HUES48 (cell line): ENCODE data around the gene EML1.

Experiments
- H3K27ac ChIP-seq: one replicate; pipeline ENCODE4 v1.7.0; 2013; ENCODE audit warnings: low read depth, low read length, inconsistent platforms
- H3K27me3 ChIP-seq: 2 replicates; pipeline ENCODE4 v1.6.1; 2013; ENCODE audit warnings: mild to moderate bottlenecking, low read length; ENCODE audit not compliant: control insufficient read depth, insufficient read depth
- H3K36me3 ChIP-seq: 2 replicates; pipeline ENCODE4 v1.6.1; 2013; ENCODE audit warnings: low read length; ENCODE audit not compliant: control insufficient read depth, insufficient read depth
- H3K4me1 ChIP-seq: 2 replicates; pipeline ENCODE4 v1.6.1; 2013; ENCODE audit warnings: mild to moderate bottlenecking, low read length; ENCODE audit not compliant: control insufficient read depth, insufficient read depth
- H3K4me3 ChIP-seq: 2 replicates; pipeline ENCODE4 v1.5.1; 2013; ENCODE audit warnings: mild to moderate bottlenecking, low read depth, low read length
- H3K9ac ChIP-seq: 2 replicates; pipeline ENCODE4 v1.6.1; 2013; ENCODE audit warnings: mild to moderate bottlenecking, low read depth, low read length, moderate library complexity
- H3K9me3 ChIP-seq: 2 replicates; pipeline ENCODE4 v1.6.1; 2013; ENCODE audit warnings: low read length; ENCODE audit not compliant: control insufficient read depth, insufficient read depth

The EML1 gene

DNA sequence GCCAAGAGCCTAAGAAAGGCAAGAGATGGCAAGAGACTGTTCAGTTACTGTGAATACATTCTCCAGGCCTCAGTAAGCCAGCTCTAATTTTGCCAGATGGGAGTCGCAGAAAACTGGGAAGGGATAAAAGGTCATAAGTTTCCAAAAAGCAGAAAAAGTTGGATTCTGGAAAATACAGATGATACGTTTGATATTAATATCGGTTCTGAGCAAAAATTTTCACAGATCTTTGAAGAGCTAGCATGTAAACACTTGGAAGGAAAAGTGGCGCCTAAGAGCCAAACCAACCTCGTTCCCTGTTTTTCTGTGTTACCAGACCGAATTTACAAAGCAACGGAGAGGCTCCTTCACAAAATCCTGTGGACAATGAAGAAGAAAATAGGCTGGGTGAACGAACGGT is 7.8 kb upstream of the EML1 start:
- Histone ChIP-seq H3K4me1 (peaks cover 4% of the 10 kb centered on the region; the same call in 1 of the 2 replicates), H3K36me3 (no peaks in the 10 kb centered on the region), H3K27ac (no peak overlapping the region), H3K4me3 (no peak overlapping the region), H3K9ac (no peak overlapping the region), H3K9me3 (no peaks in the 10 kb centered on the region), H3K27me3 (no peaks in the 10 kb centered on the region)

DNA sequence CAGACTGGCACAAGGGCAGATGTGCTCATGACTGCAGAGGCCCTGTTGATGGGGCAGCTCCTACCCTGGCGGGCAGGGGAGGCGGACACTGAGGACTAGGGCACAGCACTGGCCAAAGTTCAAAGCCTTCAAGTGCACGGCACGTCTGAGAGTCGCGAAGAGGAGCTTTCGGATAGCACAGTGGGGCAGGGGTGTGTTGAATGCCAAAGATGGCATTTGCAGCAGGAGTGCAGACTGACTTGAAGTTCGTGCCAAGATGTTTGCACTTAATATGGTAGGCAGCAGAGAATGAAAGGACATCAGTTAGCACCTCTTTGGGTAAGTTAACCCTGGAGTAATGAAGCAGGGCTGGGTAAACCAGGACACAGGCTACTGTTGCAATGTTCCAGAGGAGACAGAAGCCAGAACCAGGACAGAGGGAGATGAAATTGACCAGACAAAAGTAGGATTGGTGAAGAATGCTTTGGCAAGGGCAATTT is 6.7 kb upstream of the EML1 start:
- H3K4me1 ChIP-seq: peaks cover 3% of the 10 kb centered on the region; the same call in 1 of the 2 replicates
- no peaks in the 10 kb centered on the region for H3K9me3 ChIP-seq
- no peaks in the 10 kb centered on the region for H3K27me3 ChIP-seq
- H3K4me3 ChIP-seq: no peak overlapping the region
- H3K27ac ChIP-seq: no peak overlapping the region
- no peaks in the 10 kb centered on the region for H3K36me3 ChIP-seq
- H3K9ac ChIP-seq: no peak overlapping the region

DNA sequence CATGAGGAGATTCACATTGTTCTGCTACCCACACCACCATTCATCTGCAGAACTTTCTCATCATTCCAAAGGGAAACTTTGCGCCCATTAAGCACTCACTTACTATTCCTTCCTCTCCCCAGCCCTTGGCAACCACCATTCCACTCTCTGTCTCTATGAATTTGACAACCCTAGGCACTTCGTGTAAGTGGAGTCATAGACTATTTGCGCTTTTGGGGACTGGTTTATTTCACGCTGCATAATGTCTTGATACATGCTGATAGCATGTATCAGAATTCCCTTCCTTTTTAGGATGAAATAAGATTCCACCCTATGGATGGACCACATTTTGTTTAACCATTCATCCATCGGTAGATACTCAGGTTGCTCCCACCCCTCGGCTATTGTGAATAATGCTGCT is 4.5 kb upstream of the EML1 start:
- Histone ChIP-seq H3K27me3 (peaks cover 11% of the 10 kb centered on the region), H3K9me3 (no peaks in the 10 kb centered on the region), H3K36me3 (no peaks in the 10 kb centered on the region), H3K9ac (no peak overlapping the region), H3K27ac (no peak overlapping the region), H3K4me1 (peaks cover 6% of the 10 kb centered on the region; the same call in 1 of the 2 replicates), H3K4me3 (no peak overlapping the region)

DNA sequence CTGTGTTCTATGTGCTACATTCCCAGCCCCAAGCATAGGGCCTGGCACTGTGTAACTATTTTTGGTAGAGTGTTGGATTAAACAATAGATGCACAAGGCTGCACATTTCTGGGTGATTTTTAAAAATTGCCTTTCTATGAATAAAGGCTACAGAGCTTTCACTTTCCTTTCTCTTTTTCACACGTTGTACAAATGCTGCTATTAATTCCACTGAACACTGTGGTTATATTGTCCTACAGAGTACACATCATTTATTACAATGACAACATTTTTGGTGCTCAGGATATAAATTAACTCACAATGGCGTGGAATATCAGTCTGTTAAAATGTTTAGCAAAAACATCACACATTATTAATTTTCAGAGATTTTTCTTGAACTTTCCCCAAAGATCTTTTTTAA is 3.6 kb upstream of the EML1 start:
- H3K27ac ChIP-seq: no peak overlapping the region
- H3K27me3 ChIP-seq: peaks cover 11% of the 10 kb centered on the region
- no peaks in the 10 kb centered on the region for H3K36me3 ChIP-seq
- H3K9ac ChIP-seq: no peak overlapping the region
- peaks cover 14% of the 10 kb centered on the region; the same call in 1 of the 2 replicates for H3K4me1 ChIP-seq
- no peak overlapping the region for H3K4me3 ChIP-seq
- H3K9me3 ChIP-seq: no peaks in the 10 kb centered on the region

DNA sequence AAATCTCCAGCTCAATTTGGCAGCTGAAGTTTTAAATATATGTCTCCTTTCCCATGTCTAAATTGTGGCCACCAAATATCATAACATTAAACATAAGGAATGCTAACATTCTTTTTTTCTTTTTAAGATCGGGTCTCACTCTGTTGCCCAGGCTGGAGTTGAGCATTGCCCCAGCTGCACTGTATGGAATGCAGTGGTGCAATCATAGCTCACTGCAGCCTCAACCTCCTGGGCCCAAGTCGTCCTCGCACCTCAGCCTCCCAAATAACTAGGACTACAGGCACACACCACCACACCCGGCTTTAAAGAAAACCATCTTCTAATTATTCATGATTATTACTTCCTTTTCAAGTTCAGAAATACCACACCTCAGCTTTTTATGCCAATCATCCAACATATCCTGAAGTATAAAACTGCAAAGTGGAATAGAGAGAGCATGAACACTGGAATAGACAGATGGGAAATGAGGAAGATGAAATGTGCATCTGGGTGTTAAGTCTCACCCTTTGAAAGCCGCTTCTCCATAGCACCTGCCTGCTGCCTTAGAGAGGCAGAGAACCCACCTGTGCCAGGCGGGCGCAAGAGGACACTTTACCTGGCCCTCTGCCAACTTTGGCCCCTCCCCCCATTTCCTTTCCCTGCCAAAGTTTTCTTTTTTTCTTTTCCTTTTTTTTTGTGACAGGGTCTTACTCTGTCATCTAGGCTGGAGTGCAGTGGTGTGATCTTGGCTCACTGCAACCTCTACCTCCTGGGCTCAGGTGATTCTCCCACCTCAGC is 2.8 kb upstream of the EML1 start:
- H3K9ac ChIP-seq: no peak overlapping the region
- no peak overlapping the region for H3K27ac ChIP-seq
- no peaks in the 10 kb centered on the region for H3K36me3 ChIP-seq
- no peaks in the 10 kb centered on the region for H3K9me3 ChIP-seq
- peaks cover 11% of the 10 kb centered on the region for H3K27me3 ChIP-seq
- peaks cover 19% of the 10 kb centered on the region for H3K4me1 ChIP-seq
- no peak overlapping the region for H3K4me3 ChIP-seq

DNA sequence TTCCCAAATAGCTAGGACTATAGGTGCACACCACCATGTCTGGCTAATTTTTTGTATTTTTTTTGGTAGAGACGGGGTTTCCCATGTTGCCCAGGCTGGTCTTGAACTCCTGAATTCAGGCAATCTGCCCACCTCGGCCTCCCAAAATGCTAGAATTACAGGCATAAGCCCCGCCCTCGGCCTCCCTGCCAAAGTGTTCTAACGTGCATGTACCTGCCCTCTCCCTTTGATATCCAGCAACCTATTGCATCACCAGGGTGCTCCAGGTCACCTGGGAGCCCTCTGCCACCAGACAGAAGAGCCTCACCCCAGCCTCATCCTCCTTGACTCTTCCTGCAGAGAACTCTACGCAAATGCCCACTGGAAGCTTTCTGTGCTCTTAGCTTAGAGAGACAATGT is 2.2 kb upstream of the EML1 start:
- H3K9ac ChIP-seq: no peak overlapping the region
- H3K9me3 ChIP-seq: no peaks in the 10 kb centered on the region
- no peaks in the 10 kb centered on the region for H3K36me3 ChIP-seq
- peaks cover 19% of the 10 kb centered on the region for H3K4me1 ChIP-seq
- no peak overlapping the region for H3K27ac ChIP-seq
- H3K27me3 ChIP-seq: peaks cover 11% of the 10 kb centered on the region
- H3K4me3 ChIP-seq: no peak overlapping the region

DNA sequence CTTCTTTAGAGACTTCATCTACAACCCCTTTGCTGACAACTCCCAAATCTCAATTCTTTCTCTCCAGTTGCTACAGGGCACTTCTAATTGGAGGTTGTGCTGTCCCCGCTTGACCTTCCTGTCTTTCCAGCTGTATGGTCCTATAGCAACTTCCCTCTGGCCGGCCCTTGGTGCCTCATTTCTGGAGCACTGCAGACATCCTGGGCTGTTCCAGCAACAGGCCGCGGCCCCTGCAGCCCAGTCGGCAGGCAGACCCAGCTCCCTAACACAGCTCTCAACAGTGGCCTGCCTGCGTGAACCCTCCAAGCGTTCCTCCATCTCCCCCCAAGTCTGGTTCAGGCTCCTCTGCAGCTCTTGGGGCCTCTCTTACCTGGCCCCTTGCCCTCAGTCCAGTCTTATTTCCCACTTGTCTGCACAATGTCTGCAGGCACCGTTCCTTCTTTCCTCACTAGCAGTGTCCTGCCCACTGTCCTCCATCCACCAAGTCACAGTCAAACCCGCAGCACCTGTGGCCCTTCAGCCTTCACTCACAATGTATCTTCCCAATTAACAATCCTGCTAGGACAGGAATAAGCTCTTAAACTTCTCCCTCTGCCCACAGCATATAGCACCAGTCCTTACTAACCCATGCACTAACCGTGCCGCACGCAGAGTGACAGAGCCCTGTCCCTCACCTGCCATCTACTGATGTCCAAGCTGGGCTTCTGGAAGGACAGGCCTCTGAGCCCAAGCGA is 1.6 kb upstream of the EML1 start:
- peaks cover 19% of the 10 kb centered on the region for H3K4me1 ChIP-seq
- H3K27ac ChIP-seq: no peak overlapping the region
- no peak overlapping the region for H3K9ac ChIP-seq
- H3K4me3 ChIP-seq: no peak overlapping the region
- H3K9me3 ChIP-seq: no peaks in the 10 kb centered on the region
- H3K27me3 ChIP-seq: peaks cover 11% of the 10 kb centered on the region
- no peaks in the 10 kb centered on the region for H3K36me3 ChIP-seq

DNA sequence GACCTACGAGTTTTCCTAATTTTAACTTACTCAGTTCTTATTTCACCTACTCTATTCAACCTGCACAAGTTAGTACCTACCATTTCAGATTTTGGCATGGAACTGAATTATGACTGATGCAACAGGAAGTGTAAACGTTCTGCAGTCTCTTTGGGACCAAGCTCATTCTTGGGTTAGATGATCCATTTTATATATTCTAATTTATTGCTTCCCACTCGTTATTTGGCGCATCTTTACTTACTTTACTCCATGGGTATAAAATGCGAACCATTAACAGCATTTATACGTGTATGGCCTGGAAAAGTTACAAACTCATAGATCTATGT is 1.0 kb upstream of the EML1 start:
- H3K27me3 ChIP-seq: peaks cover 11% of the 10 kb centered on the region
- H3K9me3 ChIP-seq: no peaks in the 10 kb centered on the region
- no peak overlapping the region for H3K27ac ChIP-seq
- H3K4me3 ChIP-seq: no peak overlapping the region
- no peaks in the 10 kb centered on the region for H3K36me3 ChIP-seq
- no peak overlapping the region for H3K9ac ChIP-seq
- H3K4me1 ChIP-seq: peaks cover 19% of the 10 kb centered on the region

DNA sequence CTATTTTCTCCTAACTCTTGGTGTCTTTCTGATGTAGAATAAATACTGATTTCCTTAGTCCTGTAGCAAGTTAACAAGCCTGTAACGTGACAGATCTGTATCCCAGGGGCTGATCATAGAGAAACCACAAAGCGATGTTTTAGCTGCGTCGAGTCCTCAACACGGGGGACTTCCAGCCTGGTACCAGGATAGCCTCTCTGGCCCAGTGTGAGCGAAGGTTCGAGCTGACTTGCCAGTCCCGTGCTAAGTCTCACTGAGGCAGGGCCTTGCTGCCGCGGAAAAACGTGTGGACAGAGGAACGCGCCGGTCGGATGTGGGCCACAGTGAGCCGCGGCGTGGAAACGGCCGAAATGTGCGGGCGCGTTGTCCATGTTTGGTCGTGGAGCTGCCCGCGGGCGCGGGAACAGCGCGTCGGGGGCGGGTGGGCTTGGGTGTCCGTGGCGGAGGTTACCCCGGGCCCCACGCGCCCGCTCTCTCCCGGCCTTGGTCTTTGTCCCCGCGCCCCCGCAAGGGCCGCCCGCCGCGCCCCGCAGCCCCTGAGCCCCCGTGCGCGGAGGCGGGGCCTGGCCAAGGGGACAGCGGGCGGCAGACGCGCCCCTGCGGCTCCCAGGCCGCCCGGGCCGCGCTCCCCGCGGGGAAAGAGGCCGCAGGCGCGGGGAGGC is 531 bp upstream of the EML1 start:
- Histone ChIP-seq H3K4me3 (peak overlapping the region; percentile 53), H3K9ac (no peak overlapping the region), H3K27me3 (peaks cover 11% of the 10 kb centered on the region), H3K9me3 (no peaks in the 10 kb centered on the region), H3K36me3 (no peaks in the 10 kb centered on the region), H3K27ac (no peak overlapping the region), H3K4me1 (peaks cover 19% of the 10 kb centered on the region)

DNA sequence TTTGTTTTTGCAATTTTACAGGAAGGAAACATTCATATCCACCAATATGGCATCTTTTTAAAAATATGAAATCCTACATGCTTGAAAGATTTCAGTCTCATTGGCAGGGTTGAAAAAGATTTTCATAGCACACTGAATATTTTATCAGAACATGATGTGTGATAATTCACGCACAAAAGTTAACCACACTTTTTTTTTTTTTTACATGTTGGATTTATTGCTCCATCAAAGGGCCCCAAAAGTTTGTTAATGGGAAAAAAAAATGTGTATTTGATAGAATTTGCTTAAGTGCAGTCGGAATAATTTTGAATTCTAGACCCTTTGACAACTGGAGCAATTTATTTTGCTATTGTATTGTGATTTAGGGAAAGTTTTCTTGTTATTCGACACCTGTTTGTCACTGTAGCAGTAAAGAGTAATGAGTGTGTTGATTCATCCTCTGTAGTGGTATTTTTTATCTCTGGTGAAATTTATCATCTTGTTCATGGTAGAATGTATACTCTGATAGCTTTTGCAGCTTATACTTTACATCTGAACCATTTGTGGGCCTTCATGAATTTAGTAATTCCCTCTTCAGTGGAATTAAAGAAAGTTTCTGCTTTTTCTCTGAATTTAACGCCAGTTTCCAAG is 1.1 kb downstream of the EML1 start:
- no peaks in the 10 kb centered on the region for H3K36me3 ChIP-seq
- H3K4me1 ChIP-seq: peaks cover 19% of the 10 kb centered on the region
- peak overlapping the region; percentile 91 for H3K4me3 ChIP-seq
- H3K9ac ChIP-seq: peak overlapping the region; percentile 61; the same call in 1 of the 2 replicates
- peaks cover 11% of the 10 kb centered on the region for H3K27me3 ChIP-seq
- H3K9me3 ChIP-seq: no peaks in the 10 kb centered on the region
- H3K27ac ChIP-seq: no peak overlapping the region
